ENCODE data around the gene SIGLEC6. TPM values are rescaled to one million over a fixed set of nuclear protein-coding genes. Genes with fewer than 3 reads are reported as not detected.

SIGLEC6 gene
- total RNA-seq, 1 experiment from 2014 or later, result 0.31 TPM

- no peak for TF ChIP-seq CTCF (conservative IDR thresholded peaks at IDR 0.05)
- H3K4me3 Mint-ChIP-seq, result no peak overlapping the region
- Histone ChIP-seq H3K4me1 (ENCODE audit: insufficient read depth, low read length) (no peaks in the 10 kb centered on the region), H3K4ac (ENCODE audit: low read depth, low read length) (no peak overlapping the region), H3K4me2 (ENCODE audit: insufficient read depth, insufficient read length, low read length) (no peak overlapping the region), H4K5ac (ENCODE audit: insufficient read length, low read depth, low read length) (no peak overlapping the region), H4K20me1 (ENCODE audit: control insufficient read depth, insufficient read depth, insufficient read length) (no peaks in the 10 kb centered on the region), H3K56ac (ENCODE audit: insufficient read length, low read depth, low read length) (no peak overlapping the region), H3K14ac (ENCODE audit: insufficient read depth, low read length) (no peak overlapping the region), H3K23ac (ENCODE audit: insufficient read length, low read depth, low read length) (no peak overlapping the region), H2BK12ac (ENCODE audit: insufficient read length, low read depth, low read length) (no peak overlapping the region), H3K27me3 (ENCODE audit: insufficient read depth, low read length) (no peaks in the 10 kb centered on the region), H3K9me3 (ENCODE audit: control insufficient read depth, low read depth, low read length) (no peaks in the 10 kb centered on the region), H2AFZ (ENCODE audit: low read length) (no peak overlapping the region), H2BK20ac (ENCODE audit: low read depth, low read length, poor library complexity, severe bottlenecking) (no peak overlapping the region), H2BK15ac (ENCODE audit: low read depth, low read length) (no peak overlapping the region), H2BK120ac (ENCODE audit: low read depth, low read length, poor library complexity, severe bottlenecking) (no peak overlapping the region), H3K79me1 (ENCODE audit: insufficient read depth, low read depth, low read length, poor library complexity, severe bottlenecking) (no peaks in the 10 kb centered on the region), H4K8ac (replicated peaks; ENCODE audit: insufficient read length, low read depth, low read length) (no peak overlapping the region), H4K91ac (ENCODE audit: insufficient read length, low read depth, low read length) (no peak overlapping the region), H2AK5ac (ENCODE audit: insufficient read length, low read length) (no peak overlapping the region), H2BK5ac (ENCODE audit: insufficient read length, low read length) (no peak overlapping the region), H3K27ac (ENCODE audit: insufficient read length, low read depth, low read length) (no peak overlapping the region), H3T11ph (ENCODE audit: low read length) (no peak overlapping the region), H3K79me2 (ENCODE audit: insufficient read depth, low read length) (no peaks in the 10 kb centered on the region), H3K18ac (ENCODE audit: insufficient read length, low read depth, low read length) (no peak overlapping the region), H3K9ac (ENCODE audit: extremely low read depth, insufficient read length, low read length) (no peak overlapping the region), H3K23me2 (ENCODE audit: insufficient read length, low read depth, low read length, poor library complexity, severe bottlenecking) (no peaks in the 10 kb centered on the region)
- no peak overlapping the region for H3K27ac Mint-ChIP-seq
- WGBS (ENCODE audit: extremely low coverage, insufficient read length, low lambda C conversion rate), result no CpG with 5 or more reads among the region's 7 CpGs
- H3K27me3 Mint-ChIP-seq (ENCODE audit: low read depth), result peaks cover 17% of the 10 kb centered on the region
- no peaks in the 10 kb centered on the region for H3K36me3 Mint-ChIP-seq (ENCODE audit: insufficient read depth in 1 of 3, low read depth in 3 of 3)
- no peak for DNase-seq
- H3K9me3 Mint-ChIP-seq, result peaks cover 32 to 90% of the 10 kb centered on the region in 2 experiments
- no peaks in the 10 kb centered on the region for H3K4me1 Mint-ChIP-seq
These were observed 21.4 kb downstream of the SIGLEC6 start for GRCh38 chr19:51509823-51510660.

All from H9 (cell line).